Fibroblast of lung (primary cell): ENCODE results near the gene SEC61G. TPM values are rescaled to one million over a fixed set of nuclear protein-coding genes. Genes with fewer than 3 reads are reported as not detected.

Source experiments
- DNase-seq, 2 donors: peaks; one replicate each; pipeline versions ENCODE4 v3.0.0 to v3.0.0-alpha.2; 2010; ENCODE audit warnings: low read depth in 2 of 2
- H2AFZ ChIP-seq: 2 replicates; pipeline ENCODE4 v1.5.1; 2012; ENCODE audit warnings: low read length, control low read depth, inconsistent platforms
- H3K27ac ChIP-seq: 2 replicates; pipeline ENCODE4 v1.5.1; 2011; ENCODE audit warnings: low read length, control low read depth; ENCODE audit not compliant: insufficient read depth
- H3K27me3 ChIP-seq: 2 replicates; pipeline ENCODE4 v1.5.1; 2011; ENCODE audit warnings: mild to moderate bottlenecking, low read length; ENCODE audit not compliant: control insufficient read depth, insufficient read depth
- H3K36me3 ChIP-seq: 2 replicates; pipeline ENCODE4 v1.5.1; 2011; ENCODE audit warnings: low read length; ENCODE audit not compliant: control insufficient read depth, insufficient read depth
- H3K4me1 ChIP-seq: 2 replicates; pipeline ENCODE4 v1.5.1; 2011; ENCODE audit warnings: low read length; ENCODE audit not compliant: control insufficient read depth, insufficient read depth; ENCODE audit errors: extremely low read depth
- H3K4me2 ChIP-seq: 2 replicates; pipeline ENCODE4 v1.5.1; 2011; ENCODE audit warnings: low read length, control low read depth; ENCODE audit not compliant: insufficient read depth; ENCODE audit errors: extremely low read depth
- H3K4me3 ChIP-seq, 4 experiments: fragments of 200-600 bp in 1 of 4; sonication (generic) in 1 of 4; replicated peaks in 1 of 4; 2 replicates each; pipeline ENCODE4 v1.5.1; 2011 to 2016; ENCODE audit warnings: low read length in 4 of 4, low read depth in 3 of 4, mild to moderate bottlenecking in 3 of 4, control low read depth in 2 of 4, inconsistent platforms in 1 of 4, mixed read lengths in 1 of 4; ENCODE audit not compliant: insufficient read depth in 1 of 4; ENCODE audit errors: control extremely low read depth in 1 of 4
- H3K79me2 ChIP-seq: 2 replicates; pipeline ENCODE4 v1.5.1; 2012; ENCODE audit warnings: mild to moderate bottlenecking, low read length, inconsistent platforms; ENCODE audit not compliant: control insufficient read depth, insufficient read depth
- H3K9ac ChIP-seq: 2 replicates; pipeline ENCODE4 v1.5.1; 2011; ENCODE audit warnings: mild to moderate bottlenecking, low read length, control low read depth; ENCODE audit not compliant: insufficient read depth
- H3K9me3 ChIP-seq: 2 replicates; pipeline ENCODE4 v1.5.1; 2012; ENCODE audit warnings: low read depth, low read length; ENCODE audit not compliant: control insufficient read depth, insufficient read depth
- H4K20me1 ChIP-seq: 2 replicates; pipeline ENCODE4 v1.5.1; 2011; ENCODE audit warnings: low read length; ENCODE audit not compliant: control insufficient read depth, insufficient read depth; ENCODE audit errors: extremely low read depth
- CTCF ChIP-seq, 2 donors: IDR thresholded peaks in 1 of 2; conservative IDR thresholded peaks in 1 of 2; 1 replicate in 1 of 2; 2 replicates in 1 of 2; pipeline ENCODE4 v1.5.1; 2011 to 2012; ENCODE audit warnings: low read length in 2 of 2, control low read depth in 1 of 2, inconsistent platforms in 1 of 2, low read depth in 1 of 2, mild to moderate bottlenecking in 1 of 2
- EZH2 ChIP-seq: IDR thresholded peaks from 2 replicates; pipeline ENCODE4 v1.5.1; 2012; ENCODE audit warnings: low read length, control low read depth, mild to moderate bottlenecking; ENCODE audit errors: missing control alignments
- polyA minus RNA-seq: library from RNA; depleted of rRNA, polyadenylated mRNA; stranded (reverse); fragments of >200 nt; gene quantifications from 2 replicates; pipeline ENCODE4 v1.2.3, GENCODE V29; 2011; ENCODE audit warnings: low replicate concordance
- polyA plus RNA-seq, 2 donors: library from polyadenylated mRNA; depleted of rRNA in 1 of 2; stranded (reverse) in 1 of 2; unstranded in 1 of 2; fragments of >200 nt; gene quantifications; 2 replicates each; pipeline ENCODE4 v1.2.1, GENCODE V29; 2011 to 2012; ENCODE audit warnings: missing spikeins in 1 of 2
- total RNA-seq: library from RNA; depleted of rRNA; stranded (reverse); fragments of >200 nt; gene quantifications from 2 replicates; pipeline ENCODE4 v1.2.1, GENCODE V29; 2014

SEC61G gene
- total RNA-seq (143 and 192 TPM in 2 replicates), polyA plus RNA-seq (514 and 623 TPM in 2 replicates), polyA minus RNA-seq (2.5 TPM in 1 of 2 replicates, not detected in the other)
- polyA plus RNA-seq (2012), result 421 and 488 TPM in 2 replicates

GRCh38 chr7:54758702-54759592 lies at the start of gene SEC61G:
Gene SEC61G, minus strand, starts transcription at chr7:54759211. Its CDS starts 1,623 bp downstream, at chr7:54757588.
- TF ChIP-seq CTCF (conservative IDR thresholded peaks at IDR 0.05 in 1 of 2, IDR thresholded peaks at IDR 0.05 in 1 of 2; ENCODE audit: low read depth in 1 of 2, low read length in 2 of 2), result no peak
- TF ChIP-seq EZH2, result no peak
- Histone ChIP-seq H4K20me1 (peaks cover 4% of the 10 kb centered on the region), H3K27ac (peak within 1 kb of the TSS; percentile 98), H3K27me3 (no peaks in the 10 kb centered on the region), H3K4me1 (peaks cover 3% of the 10 kb centered on the region), H3K9ac (peak within 1 kb of the TSS; percentile 97), H3K4me2 (peak within 1 kb of the TSS; percentile 88), H3K9me3 (no peaks in the 10 kb centered on the region), H3K36me3 (peaks cover 2% of the 10 kb centered on the region), H3K4me3 (peak within 1 kb of the TSS; percentile 75 to 95 (median 94)), H2AFZ (peak within 1 kb of the TSS; percentile 74), H3K79me2 (peaks cover 50% of the 10 kb centered on the region)
- peak; percentile 96 to 97 for DNase-seq

GRCh38 chr7:54802841-54803240 lies 43.8 kb upstream of the SEC61G start:
- H3K27ac ChIP-seq, result no peak overlapping the region
- no peak for TF ChIP-seq CTCF (conservative IDR thresholded peaks at IDR 0.05 in 1 of 2, IDR thresholded peaks at IDR 0.05 in 1 of 2; ENCODE audit: low read depth in 1 of 2, low read length in 2 of 2)
- no peak for TF ChIP-seq EZH2
- no peaks in the 10 kb centered on the region for H3K4me1 ChIP-seq
- H3K4me3 ChIP-seq, result no peak overlapping the region
- H2AFZ ChIP-seq, result no peak overlapping the region
- peak in 1 of 2 donors; percentile 57 for DNase-seq
- H3K4me2 ChIP-seq, result no peak overlapping the region
- H4K20me1 ChIP-seq, result no peaks in the 10 kb centered on the region
- H3K79me2 ChIP-seq, result no peaks in the 10 kb centered on the region
- H3K27me3 ChIP-seq, result no peaks in the 10 kb centered on the region
- H3K9me3 ChIP-seq, result no peaks in the 10 kb centered on the region
- H3K9ac ChIP-seq, result no peak overlapping the region
- H3K36me3 ChIP-seq, result no peaks in the 10 kb centered on the region

- H3K4me1 ChIP-seq, result no peaks in the 10 kb centered on the region
- no peak overlapping the region for H3K9ac ChIP-seq
- no peaks in the 10 kb centered on the region for H3K79me2 ChIP-seq
- no peaks in the 10 kb centered on the region for H4K20me1 ChIP-seq
- H3K4me2 ChIP-seq, result no peak overlapping the region
- no peak overlapping the region for H3K27ac ChIP-seq
- H2AFZ ChIP-seq, result no peak overlapping the region
- no peak for DNase-seq
- TF ChIP-seq CTCF (conservative IDR thresholded peaks at IDR 0.05 in 1 of 2, IDR thresholded peaks at IDR 0.05 in 1 of 2; ENCODE audit: low read depth in 1 of 2, low read length in 2 of 2) (no peak), EZH2 (no peak)
- H3K36me3 ChIP-seq, result no peaks in the 10 kb centered on the region
- no peaks in the 10 kb centered on the region for H3K27me3 ChIP-seq
- H3K9me3 ChIP-seq, result no peaks in the 10 kb centered on the region
- H3K4me3 ChIP-seq, result no peak overlapping the region
These were observed 43.1 kb upstream of the SEC61G start for GRCh38 chr7:54802114-54802513.
